ENCODE data around the gene EFNA5. TPM values are rescaled to one million over a fixed set of nuclear protein-coding genes. Genes with fewer than 3 reads are reported as not detected.

Gene EFNA5
- total and polyA plus RNA-seq, 10 of the 15 experiments (the other 5 are each of a cell fraction or from before 2014, with no cell fraction given), result 0.19 to 12.6 (median 3.9) TPM

DNA sequence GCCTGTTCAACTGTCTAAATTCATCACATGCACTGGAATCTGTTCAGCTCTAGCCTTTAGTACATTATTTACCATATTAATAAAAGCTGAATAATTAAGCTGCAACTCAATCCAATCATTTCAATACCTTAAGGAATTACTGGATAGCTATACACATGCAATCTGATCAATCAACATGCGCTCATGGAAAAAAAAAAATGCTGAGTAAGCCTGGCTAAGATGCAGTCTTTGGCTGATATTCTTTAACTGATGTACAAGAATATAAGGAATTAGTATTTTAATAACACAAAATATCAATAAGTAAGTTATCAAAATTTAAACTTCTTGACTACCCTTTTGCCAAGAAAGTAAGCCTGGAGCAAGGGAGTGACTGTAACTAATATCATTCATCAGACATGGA, 15.9 kb downstream of the EFNA5 start:
- no peaks in the 10 kb centered on the region; a peak in 1 of 4 replicates for H3K27me3 ChIP-seq (replicated peaks in 1 of 2; ENCODE audit: control insufficient read depth in 2 of 2, insufficient read depth in 2 of 2, low read length in 1 of 2)
- H4K20me1 ChIP-seq (ENCODE audit: control insufficient read depth, insufficient read depth), result no peaks in the 10 kb centered on the region
- SMC1A ChIA-PET (ENCODE audit: uncharacterized antibody, unreplicated experiment), result interaction anchor here (0.7 to 1.5 kb wide), 6 partner anchors 9 to 83 kb away, joined by 3 to 6 read pairs (median 3); no protein-coding TSS in a partner anchor
- RAD21 ChIA-PET (ENCODE audit: unreplicated experiment), result interaction anchor here (0.7 to 1.5 kb wide), 2 partner anchors 13 to 51 kb away, joined by 3 to 4 read pairs; no protein-coding TSS in a partner anchor
- intact Hi-C loops (cut with micrococcal nuclease; ENCODE audit: unreplicated experiment) (no loop called here), in situ Hi-C loops (cut with MboI) (no loop called here)
- 0% methylated on average over 1 of the region's 1 CpG for WGBS (ENCODE audit: insufficient coverage, insufficient replicate concordance, low lambda C conversion rate, missing lambda C conversion rate)
- H3K4me1 ChIP-seq (ENCODE audit: control insufficient read depth, insufficient read depth, low read length), result no peaks in the 10 kb centered on the region
- no peak for FAIRE-seq
- no peak overlapping the region for H3K4me3 ChIP-seq
- no peaks in the 10 kb centered on the region for H3K9me3 ChIP-seq (replicated peaks; ENCODE audit: control insufficient read depth, insufficient read depth, low read length)
- H3K79me2 ChIP-seq (ENCODE audit: control insufficient read depth, insufficient read depth, low read length), result peaks cover 21% of the 10 kb centered on the region
- H2AFZ ChIP-seq (ENCODE audit: control insufficient read depth, low read depth, low read length), result no peak overlapping the region
- BruUV-seq (replicated peaks), result no TSS peak
- H3K9ac ChIP-seq (ENCODE audit: control insufficient read depth, insufficient read depth, low read length), result no peak overlapping the region
- ATAC-seq, result no peak
- CTCF ChIA-PET, result interaction anchor here (0.8 to 1.9 kb wide), 2 partner anchors 14 to 81 kb away, joined by 3 to 5 read pairs; no protein-coding TSS in a partner anchor
- POLR2A ChIA-PET, result interaction anchor here (0.5 to 1.2 kb wide), 3 partner anchors 10 to 24 kb away, joined by 3 read pairs; no protein-coding TSS in a partner anchor
- H3K36me3 ChIP-seq (ENCODE audit: control insufficient read depth in 2 of 2, insufficient read depth in 2 of 2, low read length in 1 of 2), result no peaks in the 10 kb centered on the region
- DNase-seq (ENCODE audit: low read depth, low spot score), result no peak
- H3K27ac ChIP-seq (ENCODE audit: control insufficient read depth, insufficient read depth), result no peak overlapping the region
- TF ChIP-seq ZNF274 (IDR thresholded peaks at IDR 0.05; ENCODE audit: insufficient read depth, insufficient read length) (no peak), SREBF1 (IDR thresholded peaks at IDR 0.05; ENCODE audit: low read length) (no peak), TCF3 (IDR thresholded peaks at IDR 0.05; ENCODE audit: borderline replicate concordance, insufficient read depth, low read depth, low read length) (no peak), MTA2 (IDR thresholded peaks at IDR 0.05; ENCODE audit: low read depth) (no peak), KDM1A (IDR thresholded peaks at IDR 0.05; ENCODE audit: borderline replicate concordance) (no peak), KAT2A (conservative IDR thresholded peaks at IDR 0.05; ENCODE audit: control insufficient read depth, low read depth, low read length) (no peak), PML (IDR thresholded peaks at IDR 0.05; ENCODE audit: low read length) (no peak), ZBED1 (IDR thresholded peaks at IDR 0.05; ENCODE audit: borderline replicate concordance) (no peak), POLR2AphosphoS2 (IDR thresholded peaks at IDR 0.05; ENCODE audit: low read depth, low read length) (no peak), CBX3 (IDR thresholded peaks at IDR 0.05; ENCODE audit: borderline replicate concordance, low read depth) (no peak)
- no peak overlapping the region for H3K4me2 ChIP-seq (ENCODE audit: control insufficient read depth, insufficient read depth)
